Activated CD4-positive, alpha-beta T cell treated with anti-CD3 and anti-CD28 coated beads, Interleukin-10, Interleukin-2, amounts not matched to agents 100 ng/mL and 50 ng/mL, durations not matched to agents 16 hours and 8 hours (primary cell): ENCODE data around the gene CETP.
"Not testable (repeated sequence)": the region's sequence is repeated elsewhere in the genome, so short reads cannot be mapped to it uniquely, and the experiment has no call there.

ENCODE experiments used
- DNase-seq: peaks from one replicate; pipeline ENCODE4 v3.0.0-alpha.2; 2020

Gene CETP

DNA sequence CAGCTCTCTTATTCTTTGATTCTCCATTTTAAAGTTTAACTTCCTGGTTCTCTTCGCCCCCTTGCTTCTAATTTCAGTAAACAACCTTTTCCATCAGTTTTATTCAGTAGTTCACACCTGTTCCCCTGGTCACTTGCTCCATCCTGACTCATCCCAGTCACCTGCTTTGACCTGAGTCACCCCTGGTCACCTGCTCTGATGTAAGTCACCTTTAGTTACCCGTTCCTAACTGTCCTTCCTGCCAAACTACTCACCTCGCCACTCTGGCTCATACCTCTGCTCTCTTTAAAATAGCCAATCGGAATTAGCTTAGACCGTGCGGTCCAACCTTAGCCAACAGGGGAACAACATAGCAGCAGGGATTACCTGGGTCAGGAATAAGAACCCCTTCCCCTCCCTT lies 22.9 kb downstream of the CETP start:
- DNase-seq, result no peak

- no peak for DNase-seq
Measured at GRCh38 chr16:56985288-56985961, 23.7 kb downstream of the CETP start.

GRCh38 chr16:56985962-56986360 lies 24.2 kb downstream of the CETP start:
- DNase-seq, result no peak

DNA sequence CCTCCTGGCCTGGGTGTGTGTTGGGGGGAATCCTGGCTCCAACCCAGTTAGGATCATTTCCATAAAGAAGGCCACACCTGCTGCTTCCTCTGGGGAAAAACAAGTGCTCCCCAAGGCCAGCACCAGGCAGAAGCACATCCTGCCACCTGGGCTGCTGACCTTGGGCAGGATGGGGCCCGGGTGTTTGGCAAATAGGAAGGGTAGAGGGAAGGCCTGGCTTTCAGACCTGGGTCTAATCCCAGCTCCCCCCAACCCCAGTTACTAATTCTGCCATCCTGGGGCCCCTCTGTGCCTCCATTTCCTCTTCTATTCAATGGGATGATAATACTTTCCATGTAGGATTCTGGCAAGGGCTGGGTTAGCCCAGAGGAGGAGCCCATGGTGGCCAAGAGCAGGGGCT lies 24.6 kb downstream of the CETP start:
- DNase-seq, result no peak

DNA sequence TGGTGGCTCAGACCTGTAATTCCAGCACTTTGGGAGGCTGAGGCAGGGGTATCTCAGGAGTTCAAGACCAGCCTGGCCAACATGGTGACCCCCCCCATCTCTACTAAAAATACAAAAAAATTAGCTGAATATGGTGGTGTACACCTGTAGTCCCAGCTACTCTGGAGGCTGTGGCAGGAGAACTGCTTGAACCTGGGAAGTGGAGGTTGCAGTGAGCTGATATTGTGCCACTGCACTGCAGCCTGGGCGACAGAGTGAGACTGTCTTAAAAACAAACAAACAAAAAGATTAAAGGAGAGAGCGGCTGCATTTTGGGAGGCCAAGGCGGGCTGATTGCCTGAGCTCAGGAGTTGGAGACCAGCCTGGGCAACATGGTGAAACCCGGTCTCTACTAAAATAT lies 25.2 kb downstream of the CETP start:
- DNase-seq, result not testable (repeated sequence)

GRCh38 chr16:56987692-56988091 lies 25.9 kb downstream of the CETP start:
- no peak for DNase-seq

GRCh38 chr16:56988161-56988947 lies 26.6 kb downstream of the CETP start:
- DNase-seq, result no peak

DNA sequence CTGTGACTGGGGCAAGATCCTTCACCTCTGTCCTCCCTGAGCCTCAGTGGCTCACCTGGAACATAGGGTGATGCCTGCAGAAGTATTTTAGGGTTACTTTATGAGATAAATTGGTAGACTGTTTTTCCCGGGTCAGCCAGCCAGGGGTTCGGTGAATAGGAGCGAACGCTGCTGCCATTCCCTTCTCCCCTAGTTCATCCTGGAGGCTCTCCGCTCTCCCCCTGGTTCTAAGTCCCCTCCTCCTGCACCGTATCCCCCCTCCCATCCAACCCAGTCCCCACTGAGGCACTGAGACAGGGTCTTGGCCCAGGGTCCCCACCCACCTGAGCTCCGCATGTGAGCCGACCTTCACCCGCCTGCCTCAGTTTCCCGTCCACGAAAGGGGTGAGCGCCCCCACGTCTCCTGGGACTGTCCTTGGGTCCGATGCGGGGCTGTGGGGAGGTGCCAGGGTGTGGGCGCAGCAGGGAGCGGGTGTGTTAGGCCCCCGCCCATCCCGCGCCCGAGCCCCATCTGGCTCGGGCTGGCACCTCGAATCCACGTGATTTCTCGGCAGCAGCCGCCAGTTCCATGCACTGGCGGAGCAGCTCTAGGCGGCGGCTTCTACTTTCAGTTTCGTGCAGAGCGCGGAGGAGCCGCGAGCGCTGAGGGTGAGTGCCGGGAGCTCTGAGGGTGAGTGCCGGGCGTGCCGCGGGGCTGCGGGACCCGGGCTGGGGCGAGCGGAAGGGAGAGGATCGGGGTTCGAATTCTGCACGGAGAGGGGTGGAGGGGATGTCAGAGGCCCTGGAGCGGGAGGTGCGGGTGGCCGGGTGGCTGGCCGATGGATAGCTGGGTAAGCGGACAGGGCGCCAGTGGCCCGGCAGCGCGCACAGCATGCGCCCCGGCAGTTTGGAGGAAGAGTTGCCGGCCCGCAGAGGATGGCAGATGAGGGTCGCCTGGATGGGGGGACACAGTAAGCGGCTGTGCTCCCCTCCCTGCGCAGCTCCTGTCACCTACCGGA lies 27.5 kb downstream of the CETP start, which contains the start of gene NLRC5:
Gene NLRC5 (plus strand): TSS at position 610 of the 998 bp plus-strand sequence. CDS start 31,156 bp downstream, outside the sequence.
- DNase-seq, result peak; percentile 97

DNA sequence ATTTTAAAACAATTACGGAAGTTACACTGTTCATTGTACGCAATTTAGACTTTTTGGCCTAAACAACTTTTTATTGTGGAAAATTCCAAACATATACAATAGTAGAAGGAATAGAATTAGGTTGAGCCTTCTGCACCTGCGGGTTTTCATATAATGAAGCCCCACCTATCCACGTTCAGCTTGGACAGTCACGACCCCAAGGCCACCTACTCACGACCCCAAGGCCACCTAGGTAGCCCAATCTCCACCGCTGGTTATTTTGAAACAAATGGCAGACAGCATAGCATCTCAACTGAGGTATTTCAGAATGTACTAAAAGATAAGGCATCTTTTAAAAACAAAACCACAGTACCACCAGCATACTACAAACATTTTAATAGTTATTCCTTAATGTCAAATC lies 28.2 kb downstream of the CETP start:
- no peak for DNase-seq

DNA sequence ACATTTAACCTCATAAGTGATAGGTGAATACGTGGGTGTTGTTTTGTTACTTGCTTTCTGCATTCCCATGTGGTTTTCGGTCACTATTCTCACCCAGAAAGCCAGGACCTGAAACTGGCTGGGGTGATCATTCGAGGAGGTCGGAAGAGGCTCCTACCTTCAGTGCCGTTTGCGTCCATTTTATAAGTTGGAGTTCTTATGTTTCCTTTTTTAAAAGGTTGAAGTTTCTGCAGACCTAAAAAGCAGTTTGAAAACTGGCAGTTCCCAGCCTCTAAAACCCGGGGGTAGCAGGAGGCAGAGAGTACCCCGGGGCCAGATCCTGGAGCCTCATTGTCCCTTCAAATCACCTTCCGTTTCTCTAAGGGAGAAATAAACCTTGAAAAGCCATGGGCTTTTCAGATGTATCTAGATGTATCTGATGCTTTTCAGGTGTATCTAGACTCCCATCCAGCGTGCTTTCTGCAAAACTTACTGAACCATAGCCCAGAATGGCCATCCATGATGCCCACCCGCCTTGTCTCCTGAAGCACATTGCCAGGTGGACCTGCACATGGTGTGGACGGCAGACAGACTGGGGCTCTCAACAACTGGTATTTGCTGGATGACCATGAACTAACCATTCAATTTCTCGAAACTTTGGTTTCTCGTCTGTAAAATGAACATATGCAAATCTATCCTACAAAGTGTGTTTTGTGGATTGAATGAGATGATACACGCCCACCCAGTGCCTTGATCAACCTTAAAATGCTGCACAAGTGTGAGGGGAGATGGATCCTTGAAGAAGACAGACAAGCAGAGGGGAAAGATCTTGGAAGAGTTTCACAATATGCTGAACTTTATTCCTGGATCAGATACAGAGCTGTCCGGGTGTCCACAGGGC lies 28.9 kb downstream of the CETP start:
- DNase-seq, result peak; percentile 65

GRCh38 chr16:56992431-56992830 lies 30.7 kb downstream of the CETP start:
- not testable (repeated sequence) for DNase-seq

- peak; percentile 46 for DNase-seq
Measured at GRCh38 chr16:56993204-56993603, 31.5 kb downstream of the CETP start.

GRCh38 chr16:56994311-56994710 lies 32.6 kb downstream of the CETP start:
- DNase-seq, result no peak

- no peak for DNase-seq
Measured at GRCh38 chr16:56995136-56995805, 33.5 kb downstream of the CETP start.

DNA sequence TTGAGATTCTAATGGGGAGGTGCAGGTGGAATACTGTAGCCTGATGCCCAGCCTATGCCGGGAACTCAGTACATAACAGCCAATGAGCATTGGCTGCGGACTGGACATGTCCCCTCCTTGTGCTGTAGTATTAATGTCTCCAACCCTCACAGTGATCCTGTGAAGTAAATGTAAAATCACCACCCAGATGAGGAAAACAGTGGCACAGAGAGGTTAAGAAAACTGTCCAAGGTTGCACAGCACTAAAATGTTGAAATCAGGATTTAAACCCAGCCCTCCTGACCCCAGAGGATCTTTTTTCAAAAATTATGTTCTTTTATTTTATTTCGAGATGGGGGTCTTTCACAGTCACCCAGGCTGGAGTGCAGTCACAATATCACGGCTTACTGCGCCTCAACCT lies 35.5 kb downstream of the CETP start:
- DNase-seq, result no peak

DNA sequence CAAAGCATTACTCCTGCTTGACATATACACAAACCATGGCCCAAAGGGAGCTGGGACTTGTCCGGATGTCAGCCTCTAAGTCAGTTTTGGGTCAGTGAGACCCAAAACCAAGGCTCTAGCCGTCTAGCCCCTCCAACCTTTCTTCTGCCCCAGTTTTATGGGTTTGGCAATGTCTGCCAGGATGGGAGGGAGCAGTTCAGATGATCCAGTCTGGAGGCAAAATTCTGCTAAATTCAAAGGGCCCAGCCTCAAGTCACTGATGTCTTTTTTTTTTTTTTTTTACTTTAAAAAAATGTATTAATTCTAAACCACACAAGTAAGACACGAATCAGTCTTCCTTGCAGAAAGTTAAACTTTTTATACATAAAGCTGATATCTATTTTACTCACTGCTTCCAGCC lies 36.2 kb downstream of the CETP start:
- no peak for DNase-seq

DNA sequence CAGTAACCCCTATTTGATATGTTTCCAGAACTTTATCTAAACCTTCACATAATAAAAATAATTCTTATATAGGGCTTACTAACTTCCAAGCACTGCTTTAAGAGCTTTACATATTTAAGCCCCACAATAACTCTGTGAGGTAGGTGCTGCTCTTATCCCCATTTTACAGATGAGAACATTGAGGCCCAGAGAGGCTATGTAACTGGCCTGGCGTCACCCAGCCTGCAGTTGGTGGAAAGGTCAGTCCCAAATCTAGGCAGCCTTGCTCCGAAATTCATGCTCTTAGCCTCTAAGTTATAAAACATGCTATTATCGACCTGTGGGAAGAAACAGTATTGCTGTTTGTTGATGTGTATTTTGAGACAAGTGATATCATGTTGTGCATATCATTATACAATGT lies 36.6 kb downstream of the CETP start:
- no peak for DNase-seq

DNA sequence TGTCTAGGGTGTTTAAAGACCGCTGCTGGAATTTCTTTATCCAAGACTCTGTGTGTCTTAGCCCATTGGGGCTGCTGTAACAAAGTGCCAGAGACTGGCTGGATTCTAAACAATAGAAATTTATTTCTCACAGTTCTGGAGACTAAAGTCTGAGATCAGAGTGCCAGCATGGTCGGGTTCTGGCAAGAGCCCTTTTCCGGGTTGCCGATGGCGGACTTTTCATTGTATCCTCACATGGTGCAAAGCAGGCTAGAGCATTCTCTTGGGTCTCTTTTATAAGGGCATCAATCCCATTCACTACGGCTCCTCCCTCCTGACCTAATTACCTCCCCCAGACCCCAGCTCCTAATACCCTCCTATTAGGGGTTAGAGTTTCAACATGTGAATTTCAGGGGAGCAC lies 37.1 kb downstream of the CETP start:
- DNase-seq, result no peak

GRCh38 chr16:56999409-57000270 lies 37.9 kb downstream of the CETP start:
- peak; percentile 55 for DNase-seq

DNA sequence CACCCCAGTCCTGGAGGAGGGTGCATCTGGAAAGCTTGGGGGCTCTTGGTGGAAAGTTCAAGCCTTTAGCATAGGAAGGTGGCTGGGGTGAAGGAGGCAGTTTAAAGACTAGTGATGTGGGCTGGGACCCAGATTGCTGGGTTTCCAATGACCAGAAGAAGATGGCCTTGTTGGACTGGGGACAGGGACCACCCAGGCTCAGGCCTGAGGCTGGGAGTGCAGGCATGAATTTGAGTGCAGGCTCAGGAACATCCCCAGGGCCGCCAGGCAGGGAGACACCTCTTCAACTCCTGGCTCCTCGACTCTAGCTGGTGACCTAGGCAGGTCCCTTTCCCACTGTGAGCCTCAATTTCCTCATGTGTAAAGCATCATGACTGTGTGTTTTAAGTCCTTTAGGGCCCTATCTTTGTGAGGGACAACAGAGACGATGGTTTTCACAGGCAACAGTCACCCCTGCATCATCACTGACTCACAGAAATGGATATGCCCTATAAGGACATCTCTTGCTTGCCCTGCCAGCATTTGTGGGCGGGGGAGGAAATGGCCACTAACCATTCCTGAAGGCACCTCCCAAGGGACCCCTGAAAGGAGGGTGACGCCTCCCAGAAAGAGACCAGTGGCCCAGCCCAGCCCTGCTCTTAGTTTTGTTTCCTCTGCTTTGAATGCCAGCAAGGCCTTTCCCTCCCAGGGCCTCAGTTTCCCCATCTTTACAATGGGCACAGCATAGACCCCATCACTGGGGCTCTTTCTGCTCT lies 38.7 kb downstream of the CETP start:
- DNase-seq, result peak; percentile 60
